A549 (cell line): ENCODE results near the gene DMAC2L.

Experiments
- BHLHE40 ChIP-seq: IDR thresholded peaks from 2 replicates; pipeline ENCODE4 v1.6.1; 2012; ENCODE audit warnings: low read depth, low read length, inconsistent platforms
- EHF ChIP-seq: fragments of 250-450 bp; sonication (Bioruptor Pico); IDR thresholded peaks from 2 replicates; pipeline ENCODE4 v1.5.0; 2020; ENCODE audit warnings: mild to moderate bottlenecking
- EHMT2 ChIP-seq: fragments of 200-600 bp; sonication (generic); IDR thresholded peaks from 2 replicates; pipeline ENCODE4 v1.6.1; 2016; ENCODE audit warnings: antibody characterized with exemption, low read depth, mild to moderate bottlenecking, moderate library complexity
- ELK1 ChIP-seq: fragments of 150-350 bp; IDR thresholded peaks from 2 replicates; pipeline ENCODE4 v1.6.1; 2014; ENCODE audit warnings: low read depth, mild to moderate bottlenecking, low read length
- FOXS1 ChIP-seq: fragments of 250-450 bp; sonication (Bioruptor Pico); IDR thresholded peaks from 2 replicates; pipeline ENCODE4 v1.5.0; 2020; ENCODE audit warnings: mild to moderate bottlenecking, moderate library complexity
- NFE2L2 ChIP-seq: fragments of 150-350 bp; conservative IDR thresholded peaks from 2 replicates; pipeline ENCODE4 v1.6.1; 2014; ENCODE audit warnings: low read length
- POLR2A ChIP-seq: IDR thresholded peaks from 2 replicates; pipeline ENCODE4 v1.6.1; 2012; ENCODE audit warnings: mild to moderate bottlenecking, low read length
- RAD21 ChIP-seq, 2 experiments: fragments of >200 bp in 1 of 2; sonication (Bioruptor Twin) in 1 of 2; formaldehyde crosslinking in 1 of 2; IDR thresholded peaks in 1 of 2; conservative IDR thresholded peaks in 1 of 2; 2 replicates in 1 of 2; 3 replicates in 1 of 2; pipeline ENCODE4 v1.6.1; 2012 to 2018; ENCODE audit warnings: inconsistent platforms in 1 of 2
- RFX5 ChIP-seq: fragments of 450-650 bp; IDR thresholded peaks from 2 replicates; pipeline ENCODE4 v1.7.1; 2014; ENCODE audit warnings: antibody characterized with exemption, mild to moderate bottlenecking, moderate library complexity
- SREBF2 ChIP-seq: fragments of 450-650 bp; IDR thresholded peaks from 2 replicates; pipeline ENCODE4 v1.6.1; 2014; ENCODE audit warnings: mild to moderate bottlenecking, moderate library complexity
- TP53 ChIP-seq: fragments of 250-450 bp; sonication (Bioruptor Pico); IDR thresholded peaks from 2 replicates; pipeline ENCODE4 v1.5.0; 2021; ENCODE audit warnings: mild to moderate bottlenecking, moderate library complexity
- ZC3H11A ChIP-seq: fragments of 450-650 bp; IDR thresholded peaks from 2 replicates; pipeline ENCODE4 v1.6.1; 2014; ENCODE audit warnings: antibody characterized with exemption, mild to moderate bottlenecking
- TF ChIP-seq, protein P1 (sequence below): fragments of >200 bp; sonication (Bioruptor Twin); formaldehyde crosslinking; IDR thresholded peaks from 3 replicates; pipeline ENCODE4 v1.5.1; 2016
- TF ChIP-seq, protein P2 (sequence below): IDR thresholded peaks from 2 replicates; pipeline ENCODE4 v1.6.1; 2012

GRCh38 chr14:50338587-50338986, 26.5 kb downstream of the DMAC2L start:
- TF ChIP-seq, protein P1, sequence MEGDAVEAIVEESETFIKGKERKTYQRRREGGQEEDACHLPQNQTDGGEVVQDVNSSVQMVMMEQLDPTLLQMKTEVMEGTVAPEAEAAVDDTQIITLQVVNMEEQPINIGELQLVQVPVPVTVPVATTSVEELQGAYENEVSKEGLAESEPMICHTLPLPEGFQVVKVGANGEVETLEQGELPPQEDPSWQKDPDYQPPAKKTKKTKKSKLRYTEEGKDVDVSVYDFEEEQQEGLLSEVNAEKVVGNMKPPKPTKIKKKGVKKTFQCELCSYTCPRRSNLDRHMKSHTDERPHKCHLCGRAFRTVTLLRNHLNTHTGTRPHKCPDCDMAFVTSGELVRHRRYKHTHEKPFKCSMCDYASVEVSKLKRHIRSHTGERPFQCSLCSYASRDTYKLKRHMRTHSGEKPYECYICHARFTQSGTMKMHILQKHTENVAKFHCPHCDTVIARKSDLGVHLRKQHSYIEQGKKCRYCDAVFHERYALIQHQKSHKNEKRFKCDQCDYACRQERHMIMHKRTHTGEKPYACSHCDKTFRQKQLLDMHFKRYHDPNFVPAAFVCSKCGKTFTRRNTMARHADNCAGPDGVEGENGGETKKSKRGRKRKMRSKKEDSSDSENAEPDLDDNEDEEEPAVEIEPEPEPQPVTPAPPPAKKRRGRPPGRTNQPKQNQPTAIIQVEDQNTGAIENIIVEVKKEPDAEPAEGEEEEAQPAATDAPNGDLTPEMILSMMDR, result no peak
- TF ChIP-seq NFE2L2, result no peak
- TF ChIP-seq SREBF2, result no peak
- no peak for TF ChIP-seq EHF (CRISPR knock-in tag)
- TF ChIP-seq EHMT2, result no peak
- no peak for TF ChIP-seq RFX5
- no peak for TF ChIP-seq ELK1
- no peak for TF ChIP-seq RAD21 (conservative IDR thresholded peaks at IDR 0.05 in 1 of 2, IDR thresholded peaks at IDR 0.05 in 1 of 2)
- no peak for TF ChIP-seq TP53 (CRISPR knock-in tag)
- TF ChIP-seq BHLHE40, result no peak
- TF ChIP-seq POLR2A, result no peak
- TF ChIP-seq, protein P2, sequence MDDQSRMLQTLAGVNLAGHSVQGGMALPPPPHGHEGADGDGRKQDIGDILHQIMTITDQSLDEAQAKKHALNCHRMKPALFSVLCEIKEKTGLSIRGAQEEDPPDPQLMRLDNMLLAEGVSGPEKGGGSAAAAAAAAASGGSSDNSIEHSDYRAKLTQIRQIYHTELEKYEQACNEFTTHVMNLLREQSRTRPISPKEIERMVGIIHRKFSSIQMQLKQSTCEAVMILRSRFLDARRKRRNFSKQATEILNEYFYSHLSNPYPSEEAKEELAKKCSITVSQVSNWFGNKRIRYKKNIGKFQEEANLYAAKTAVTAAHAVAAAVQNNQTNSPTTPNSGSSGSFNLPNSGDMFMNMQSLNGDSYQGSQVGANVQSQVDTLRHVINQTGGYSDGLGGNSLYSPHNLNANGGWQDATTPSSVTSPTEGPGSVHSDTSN, result no peak
- TF ChIP-seq ZC3H11A, result no peak
- TF ChIP-seq FOXS1 (CRISPR knock-in tag), result no peak
